GM23338 (cell line): ENCODE results near the gene COX6B1. TPM values are rescaled to one million over a fixed set of nuclear protein-coding genes. Genes with fewer than 3 reads are reported as not detected.

Experiments used
- ATAC-seq: fragments of 200-7000 bp; cut with Tn5 transposase; 3 replicates; pipeline ENCODE4 v1.9.1; 2020
- DNase-seq: peaks from one replicate; pipeline ENCODE4 v3.0.0-alpha.2; 2015; ENCODE audit warnings: low spot score
- H2AFZ ChIP-seq: fragments of 200-600 bp; sonication (generic); 2 replicates; pipeline ENCODE4 v1.8.0; 2016; ENCODE audit warnings: antibody characterized with exemption, mild to moderate bottlenecking, moderate library complexity
- H3F3A ChIP-seq: fragments of 200-600 bp; sonication (generic); replicated peaks from 2 replicates; pipeline ENCODE4 v1.8.0; 2017; ENCODE audit warnings: antibody characterized with exemption, mixed run types, low read depth
- H3K27ac ChIP-seq: fragments of 200-600 bp; sonication (generic); 2 replicates; pipeline ENCODE4 v1.6.1; 2016; ENCODE audit warnings: low read depth
- H3K27me3 ChIP-seq: fragments of 200-600 bp; sonication (generic); 2 replicates; pipeline ENCODE4 v1.8.0; 2016; ENCODE audit warnings: mild to moderate bottlenecking, mixed run types, moderate library complexity; ENCODE audit not compliant: insufficient read depth
- H3K36me3 ChIP-seq: fragments of 200-600 bp; sonication (generic); 2 replicates; pipeline ENCODE4 v1.8.0; 2016; ENCODE audit warnings: mild to moderate bottlenecking; ENCODE audit not compliant: insufficient read depth
- H3K4me1 ChIP-seq: fragments of 200-600 bp; sonication (generic); 2 replicates; pipeline ENCODE4 v1.8.0; 2016; ENCODE audit warnings: mild to moderate bottlenecking, moderate library complexity; ENCODE audit not compliant: insufficient read depth
- H3K4me2 ChIP-seq: fragments of 200-600 bp; sonication (generic); 2 replicates; pipeline ENCODE4 v1.7.1; 2017; ENCODE audit warnings: mixed run types
- H3K4me3 ChIP-seq: fragments of 200-600 bp; sonication (generic); 2 replicates; pipeline ENCODE4 v1.6.1; 2016; ENCODE audit warnings: mixed run types
- H3K79me2 ChIP-seq: fragments of 200-600 bp; sonication (generic); replicated peaks from 2 replicates; pipeline ENCODE4 v1.8.0; 2017; ENCODE audit warnings: mild to moderate bottlenecking; ENCODE audit not compliant: insufficient read depth
- H3K9me2 ChIP-seq: fragments of 200-600 bp; sonication (generic); 2 replicates; pipeline ENCODE4 v1.8.0; 2017; ENCODE audit not compliant: insufficient read depth
- H4K20me1 ChIP-seq: fragments of 200-600 bp; sonication (generic); replicated peaks from 2 replicates; pipeline ENCODE4 v1.8.0; 2017; ENCODE audit warnings: mild to moderate bottlenecking; ENCODE audit not compliant: insufficient read depth
- H3K27ac Mint-ChIP-seq: 2 replicates; pipeline ENCODE4 v1.8.0; 2020; ENCODE audit warnings: inconsistent platforms, mild to moderate bottlenecking, moderate library complexity, mixed read lengths
- H3K27me3 Mint-ChIP-seq: 3 replicates; pipeline ENCODE4 v1.8.0; 2022; ENCODE audit warnings: low read depth, mild to moderate bottlenecking, moderate library complexity, mixed read lengths, inconsistent platforms; ENCODE audit not compliant: insufficient read depth, poor library complexity
- H3K36me3 Mint-ChIP-seq: 3 replicates; pipeline ENCODE4 v1.8.0; 2021; ENCODE audit warnings: low read depth, mild to moderate bottlenecking, inconsistent platforms, moderate library complexity, mixed read lengths
- H3K4me1 Mint-ChIP-seq: 3 replicates; pipeline ENCODE4 v1.8.0; 2020; ENCODE audit warnings: mild to moderate bottlenecking, inconsistent platforms, mixed read lengths
- H3K4me3 Mint-ChIP-seq: 3 replicates; pipeline ENCODE4 v1.8.0; 2021; ENCODE audit warnings: moderate library complexity, mild to moderate bottlenecking, inconsistent platforms, mixed read lengths
- H3K9me3 Mint-ChIP-seq: 3 replicates; pipeline ENCODE4 v1.8.0; 2020; ENCODE audit warnings: moderate library complexity, mild to moderate bottlenecking, inconsistent platforms, mixed read lengths
- CREB1 ChIP-seq: fragments of 250-450 bp; sonication (Bioruptor Pico); IDR thresholded peaks from 2 replicates; pipeline ENCODE4 v1.5.0; 2020; ENCODE audit warnings: low read depth, mild to moderate bottlenecking, moderate library complexity
- CTCF ChIP-seq, 2 experiments: fragments of 200-600 bp in 1 of 2; sonication (generic) in 1 of 2; conservative IDR thresholded peaks; 2 replicates each; pipeline versions ENCODE4 v1.5.1 to v1.6.1; 2016 to 2017; ENCODE audit warnings: antibody characterized with exemption in 2 of 2, low read depth in 2 of 2, mild to moderate bottlenecking in 2 of 2, moderate library complexity in 1 of 2
- ETS1 ChIP-seq: IDR thresholded peaks from 2 replicates; pipeline ENCODE4 v1.6.1; 2016; ENCODE audit warnings: antibody characterized with exemption
- EZH2 ChIP-seq: fragments of 200-600 bp; sonication (generic); IDR thresholded peaks from one replicate; pipeline ENCODE4 v1.8.0; 2017; ENCODE audit warnings: antibody characterized with exemption, mild to moderate bottlenecking, low read depth; ENCODE audit not compliant: unreplicated experiment
- NANOG ChIP-seq: IDR thresholded peaks from 2 replicates; pipeline ENCODE4 v1.6.1; 2016; ENCODE audit warnings: antibody characterized with exemption, borderline replicate concordance
- STAT1 ChIP-seq: IDR thresholded peaks from one replicate; pipeline ENCODE4 v1.6.1; 2016; ENCODE audit warnings: antibody characterized with exemption; ENCODE audit not compliant: unreplicated experiment
- ZNF114 ChIP-seq: fragments of 250-450 bp; sonication (Bioruptor Pico); IDR thresholded peaks from 2 replicates; pipeline ENCODE4 v1.5.0; 2020; ENCODE audit warnings: mild to moderate bottlenecking, moderate library complexity
- polyA plus RNA-seq: library from polyadenylated mRNA; unstranded; fragments of >200 nt; fragmentation: Nextera tagmentation; extraction: Ambion mirVana; gene quantifications from 2 replicates; pipeline ENCODE4 v1.2.1, GENCODE V29; 2016
- total RNA-seq: library from RNA; depleted of rRNA; stranded (reverse); fragments of >200 nt; shearing (Covaris generic); gene quantifications from 2 replicates; pipeline ENCODE4 v1.2.3, GENCODE V29; 2014
- TF ChIP-seq, protein P1 (sequence below): IDR thresholded peaks from one replicate; pipeline ENCODE4 v1.6.1; 2018; ENCODE audit warnings: antibody characterized with exemption; ENCODE audit not compliant: unreplicated experiment

Gene COX6B1
- total and polyA plus RNA-seq, 2 experiments from 2014 or later: 564 to 1,532 TPM

DNA sequence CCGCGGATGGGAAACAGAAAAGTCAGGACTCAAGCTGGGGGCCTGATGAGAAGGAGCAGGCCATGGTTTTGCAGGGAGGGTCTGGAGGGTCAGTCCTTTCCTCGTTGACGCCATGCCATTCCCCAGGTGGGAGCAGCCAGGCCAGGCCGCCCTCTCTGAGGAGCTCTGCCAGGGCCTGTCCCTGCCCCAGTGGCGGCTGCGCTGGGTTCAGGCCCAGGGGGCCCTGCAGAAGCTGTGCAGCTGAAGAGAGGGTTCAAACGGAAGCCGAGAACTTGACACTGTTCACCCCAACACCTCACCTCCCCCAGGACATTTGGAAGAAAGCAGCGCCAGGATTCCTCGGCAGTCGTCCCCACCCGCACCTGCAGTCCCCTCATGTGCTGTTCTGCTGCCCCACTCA is 25.4 kb upstream of the COX6B1 start:
- Histone ChIP-seq H3K36me3 (no peaks in the 10 kb centered on the region), H3K27ac (no peak overlapping the region), H4K20me1 (no peaks in the 10 kb centered on the region), H3F3A (no peaks in the 10 kb centered on the region), H3K79me2 (no peaks in the 10 kb centered on the region), H3K4me2 (no peak overlapping the region), H3K4me1 (no peaks in the 10 kb centered on the region; the same call in 1 of the 2 replicates), H3K27me3 (no peaks in the 10 kb centered on the region), H2AFZ (no peak overlapping the region), H3K4me3 (no peak overlapping the region), H3K9me2 (no peaks in the 10 kb centered on the region)
- Mint-ChIP-seq H3K4me3 (no peak overlapping the region), H3K27me3 (peaks cover 9% of the 10 kb centered on the region), H3K4me1 (no peaks in the 10 kb centered on the region), H3K27ac (peak overlapping the region; percentile 61), H3K36me3 (peaks cover 17% of the 10 kb centered on the region; the same call in 2 of the 3 replicates), H3K9me3 (no peaks in the 10 kb centered on the region)
- DNase-seq (no peak), ATAC-seq (no peak)
- TF ChIP-seq ZNF114 (CRISPR knock-in tag) (no peak), CREB1 (CRISPR knock-in tag) (no peak)
- TF ChIP-seq, protein P1, sequence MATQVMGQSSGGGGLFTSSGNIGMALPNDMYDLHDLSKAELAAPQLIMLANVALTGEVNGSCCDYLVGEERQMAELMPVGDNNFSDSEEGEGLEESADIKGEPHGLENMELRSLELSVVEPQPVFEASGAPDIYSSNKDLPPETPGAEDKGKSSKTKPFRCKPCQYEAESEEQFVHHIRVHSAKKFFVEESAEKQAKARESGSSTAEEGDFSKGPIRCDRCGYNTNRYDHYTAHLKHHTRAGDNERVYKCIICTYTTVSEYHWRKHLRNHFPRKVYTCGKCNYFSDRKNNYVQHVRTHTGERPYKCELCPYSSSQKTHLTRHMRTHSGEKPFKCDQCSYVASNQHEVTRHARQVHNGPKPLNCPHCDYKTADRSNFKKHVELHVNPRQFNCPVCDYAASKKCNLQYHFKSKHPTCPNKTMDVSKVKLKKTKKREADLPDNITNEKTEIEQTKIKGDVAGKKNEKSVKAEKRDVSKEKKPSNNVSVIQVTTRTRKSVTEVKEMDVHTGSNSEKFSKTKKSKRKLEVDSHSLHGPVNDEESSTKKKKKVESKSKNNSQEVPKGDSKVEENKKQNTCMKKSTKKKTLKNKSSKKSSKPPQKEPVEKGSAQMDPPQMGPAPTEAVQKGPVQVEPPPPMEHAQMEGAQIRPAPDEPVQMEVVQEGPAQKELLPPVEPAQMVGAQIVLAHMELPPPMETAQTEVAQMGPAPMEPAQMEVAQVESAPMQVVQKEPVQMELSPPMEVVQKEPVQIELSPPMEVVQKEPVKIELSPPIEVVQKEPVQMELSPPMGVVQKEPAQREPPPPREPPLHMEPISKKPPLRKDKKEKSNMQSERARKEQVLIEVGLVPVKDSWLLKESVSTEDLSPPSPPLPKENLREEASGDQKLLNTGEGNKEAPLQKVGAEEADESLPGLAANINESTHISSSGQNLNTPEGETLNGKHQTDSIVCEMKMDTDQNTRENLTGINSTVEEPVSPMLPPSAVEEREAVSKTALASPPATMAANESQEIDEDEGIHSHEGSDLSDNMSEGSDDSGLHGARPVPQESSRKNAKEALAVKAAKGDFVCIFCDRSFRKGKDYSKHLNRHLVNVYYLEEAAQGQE: no peak

- no peaks in the 10 kb centered on the region for H3K27me3 ChIP-seq
- peaks cover 3% of the 10 kb centered on the region; the same call in 1 of the 2 replicates for H3K4me1 ChIP-seq
- H3K4me3 Mint-ChIP-seq: no peak overlapping the region
- TF ChIP-seq STAT1 (no peak), EZH2 (no peak), CTCF (conservative IDR thresholded peaks at IDR 0.05; ENCODE audit: low read depth in 2 of 2) (no peak), ETS1 (no peak), CREB1 (CRISPR knock-in tag) (no peak), NANOG (no peak)
- TF ChIP-seq, protein P1: no peak
- no peak for DNase-seq
- H3K27ac Mint-ChIP-seq: peak overlapping the region; percentile 61; the same call in 1 of the 2 replicates
- no peaks in the 10 kb centered on the region for H4K20me1 ChIP-seq
- no peak for ATAC-seq
- no peaks in the 10 kb centered on the region for H3K9me2 ChIP-seq
- 0 out of 2 replicates have a peak, but pooled peaks cover 2% of the 10 kb centered on the region for H3F3A ChIP-seq
- no peak overlapping the region for H3K4me2 ChIP-seq
- H3K27me3 Mint-ChIP-seq: peaks cover 9% of the 10 kb centered on the region
- no peak overlapping the region for H3K4me3 ChIP-seq
- no peaks in the 10 kb centered on the region for H3K9me3 Mint-ChIP-seq
- peaks cover 17% of the 10 kb centered on the region; the same call in 2 of the 3 replicates for H3K36me3 Mint-ChIP-seq
- no peak overlapping the region for H3K27ac ChIP-seq
- H2AFZ ChIP-seq: no peak overlapping the region
- no peaks in the 10 kb centered on the region for H3K79me2 ChIP-seq
- no peaks in the 10 kb centered on the region for H3K36me3 ChIP-seq
- H3K4me1 Mint-ChIP-seq: peaks cover 4% of the 10 kb centered on the region; the same call in 1 of the 3 replicates
These were observed 24.7 kb upstream of the COX6B1 start for GRCh38 chr19:35623327-35624010.
